GM21576 (cell line): Measurements from ENCODE around the gene ZDHHC23.

ENCODE experiments used
- ATAC-seq: cut with Tn5 transposase; IDR thresholded peaks from one replicate; pipeline ENCODE4 v1.9.1; 2021; ENCODE audit warnings: mild to moderate bottlenecking, moderate library complexity; ENCODE audit not compliant: unreplicated experiment

Gene ZDHHC23

GRCh38 chr3:114005481-114005880, 57.7 kb downstream of the ZDHHC23 start:
- peak; percentile 98 for ATAC-seq

GRCh38 chr3:114011059-114011797, 63.4 kb downstream of the ZDHHC23 start:
- peak; percentile 93 for ATAC-seq
